PFSK-1 (cell line): ENCODE measurements around the gene STK16.

Experiments used
- FOXP2 ChIP-seq: optimal IDR thresholded peaks from 2 replicates; pipeline ENCODE3; 2011; ENCODE audit warnings: borderline replicate concordance, control low read depth, inconsistent platforms; ENCODE audit not compliant: insufficient read depth; ENCODE audit errors: extremely low read length, extremely low read depth
- POLR2AphosphoS5 ChIP-seq: IDR thresholded peaks from 2 replicates; pipeline ENCODE4 v1.6.1; 2012; ENCODE audit warnings: low read depth, mild to moderate bottlenecking, control low read depth, low read length, moderate library complexity
- SIN3A ChIP-seq: IDR thresholded peaks from 2 replicates; pipeline ENCODE4 v1.6.1; 2012; ENCODE audit warnings: mild to moderate bottlenecking, low read length, moderate library complexity, borderline replicate concordance; ENCODE audit not compliant: insufficient read depth
- TAF1 ChIP-seq: IDR thresholded peaks from 2 replicates; pipeline ENCODE4 v1.6.1; 2012; ENCODE audit warnings: low read length, control low read depth, borderline replicate concordance; ENCODE audit not compliant: insufficient read depth
- TF ChIP-seq, protein P1 (sequence below), 2 experiments: IDR thresholded peaks; 2 replicates each; pipeline versions ENCODE4 v1.6.1 to v1.8.0; 2011 to 2012; ENCODE audit warnings: low read depth in 2 of 2, low read length in 2 of 2, control low read depth in 1 of 2, inconsistent platforms in 1 of 2, mild to moderate bottlenecking in 1 of 2, moderate library complexity in 1 of 2; ENCODE audit not compliant: insufficient read depth in 1 of 2

Gene STK16

DNA sequence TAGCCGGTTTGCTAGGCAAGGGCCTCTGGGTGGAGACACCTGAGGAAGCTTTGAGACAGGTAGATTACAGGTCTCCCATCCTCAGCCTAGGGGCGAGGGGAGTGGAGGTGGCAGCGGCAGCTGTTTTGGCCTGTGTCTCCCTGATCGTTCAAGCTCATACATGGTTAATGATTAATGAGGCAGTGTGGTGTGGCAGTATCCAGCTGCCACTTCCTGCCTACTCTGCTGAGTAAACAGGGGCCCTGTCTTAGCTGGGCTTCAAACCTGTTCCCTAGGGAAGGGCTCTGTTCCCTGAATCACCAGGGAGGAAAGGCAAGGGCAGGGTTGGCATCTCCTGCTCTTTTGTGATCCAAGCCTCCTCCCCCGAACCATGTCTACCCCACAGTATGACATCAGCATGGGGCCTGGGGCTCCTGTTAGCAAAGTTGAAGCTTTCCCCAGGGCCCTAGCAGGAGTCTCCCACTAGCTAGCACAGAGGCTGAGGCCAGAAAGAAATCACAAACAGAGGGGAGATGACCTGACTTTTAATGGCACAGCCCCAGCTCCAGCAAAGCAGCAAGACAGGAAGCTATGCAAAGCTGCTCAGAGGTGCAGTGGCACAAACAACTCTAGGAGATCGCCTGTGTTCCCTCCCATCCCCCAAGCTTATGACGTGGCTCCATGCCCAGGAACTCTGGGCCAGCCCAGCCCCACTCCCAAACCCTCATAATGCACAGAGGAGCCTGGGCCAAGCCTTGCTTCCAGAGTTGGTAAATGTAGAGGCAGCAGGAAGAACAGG lies 4.1 kb downstream of the STK16 start:
- no peak for TF ChIP-seq SIN3A
- TF ChIP-seq POLR2AphosphoS5, result no peak; the same call in 1 of the 2 replicates
- TF ChIP-seq FOXP2, result no peak
- TF ChIP-seq, protein P1, sequence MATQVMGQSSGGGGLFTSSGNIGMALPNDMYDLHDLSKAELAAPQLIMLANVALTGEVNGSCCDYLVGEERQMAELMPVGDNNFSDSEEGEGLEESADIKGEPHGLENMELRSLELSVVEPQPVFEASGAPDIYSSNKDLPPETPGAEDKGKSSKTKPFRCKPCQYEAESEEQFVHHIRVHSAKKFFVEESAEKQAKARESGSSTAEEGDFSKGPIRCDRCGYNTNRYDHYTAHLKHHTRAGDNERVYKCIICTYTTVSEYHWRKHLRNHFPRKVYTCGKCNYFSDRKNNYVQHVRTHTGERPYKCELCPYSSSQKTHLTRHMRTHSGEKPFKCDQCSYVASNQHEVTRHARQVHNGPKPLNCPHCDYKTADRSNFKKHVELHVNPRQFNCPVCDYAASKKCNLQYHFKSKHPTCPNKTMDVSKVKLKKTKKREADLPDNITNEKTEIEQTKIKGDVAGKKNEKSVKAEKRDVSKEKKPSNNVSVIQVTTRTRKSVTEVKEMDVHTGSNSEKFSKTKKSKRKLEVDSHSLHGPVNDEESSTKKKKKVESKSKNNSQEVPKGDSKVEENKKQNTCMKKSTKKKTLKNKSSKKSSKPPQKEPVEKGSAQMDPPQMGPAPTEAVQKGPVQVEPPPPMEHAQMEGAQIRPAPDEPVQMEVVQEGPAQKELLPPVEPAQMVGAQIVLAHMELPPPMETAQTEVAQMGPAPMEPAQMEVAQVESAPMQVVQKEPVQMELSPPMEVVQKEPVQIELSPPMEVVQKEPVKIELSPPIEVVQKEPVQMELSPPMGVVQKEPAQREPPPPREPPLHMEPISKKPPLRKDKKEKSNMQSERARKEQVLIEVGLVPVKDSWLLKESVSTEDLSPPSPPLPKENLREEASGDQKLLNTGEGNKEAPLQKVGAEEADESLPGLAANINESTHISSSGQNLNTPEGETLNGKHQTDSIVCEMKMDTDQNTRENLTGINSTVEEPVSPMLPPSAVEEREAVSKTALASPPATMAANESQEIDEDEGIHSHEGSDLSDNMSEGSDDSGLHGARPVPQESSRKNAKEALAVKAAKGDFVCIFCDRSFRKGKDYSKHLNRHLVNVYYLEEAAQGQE (IDR thresholded peaks at IDR 0.05; ENCODE audit: insufficient read depth in 1 of 2, low read depth in 2 of 2, low read length in 2 of 2), result no peak
- TF ChIP-seq TAF1, result no peak

DNA sequence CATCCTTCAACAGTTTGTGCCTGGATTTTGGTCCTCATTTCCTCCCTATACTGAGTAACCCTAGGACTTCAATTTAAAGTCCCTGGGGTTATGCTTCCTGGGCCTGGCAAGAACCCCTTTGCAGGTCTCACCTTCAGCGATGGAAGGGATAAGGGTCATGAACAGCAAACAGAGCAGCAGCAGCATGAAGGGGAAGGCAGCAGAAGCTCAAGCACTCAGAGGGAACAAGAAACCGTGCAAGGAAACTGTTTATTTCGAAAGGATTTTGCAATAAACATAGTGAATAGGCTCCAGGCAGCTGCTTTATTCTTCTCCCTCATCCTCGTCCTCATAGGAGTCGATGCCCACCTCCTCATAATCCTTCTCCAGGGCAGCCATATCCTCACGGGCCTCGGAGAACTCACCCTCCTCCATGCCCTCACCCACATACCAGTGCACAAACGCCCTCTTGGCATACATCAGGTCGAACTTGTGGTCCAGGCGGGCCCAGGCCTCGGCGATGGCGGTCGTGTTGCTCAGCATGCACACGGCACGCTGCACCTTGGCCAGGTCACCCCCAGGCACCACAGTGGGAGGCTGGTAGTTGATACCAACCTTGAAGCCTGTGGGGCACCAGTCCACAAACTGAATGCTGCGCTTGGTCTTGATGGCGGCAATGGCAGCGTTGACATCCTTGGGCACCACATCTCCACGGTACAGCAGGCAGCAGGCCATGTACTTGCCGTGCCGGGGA lies 4.9 kb downstream of the STK16 start:
- TF ChIP-seq, protein P1 (IDR thresholded peaks at IDR 0.05; ENCODE audit: insufficient read depth in 1 of 2, low read depth in 2 of 2, low read length in 2 of 2), result no peak
- TF ChIP-seq TAF1 (no peak), SIN3A (no peak), POLR2AphosphoS5 (no peak), FOXP2 (no peak)

DNA sequence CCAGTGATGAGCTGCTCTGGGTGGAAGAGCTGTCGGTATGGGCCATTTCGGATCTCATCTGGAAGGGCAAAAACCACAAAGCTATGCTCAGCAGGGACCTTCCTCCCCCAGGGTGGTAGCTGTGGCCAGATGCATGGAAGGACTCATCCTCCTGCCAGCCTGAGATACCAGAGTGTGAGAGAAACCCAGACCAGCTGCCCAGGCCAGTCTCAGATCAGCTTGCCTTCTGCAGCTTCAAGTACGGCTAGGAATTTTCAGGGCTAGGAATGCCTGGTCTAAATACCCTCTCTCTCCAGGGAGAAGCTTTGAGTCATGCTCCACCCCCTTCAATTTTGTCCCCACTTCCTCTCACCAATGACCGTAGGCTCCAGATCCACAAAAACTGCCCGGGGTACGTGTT lies 6.4 kb downstream of the STK16 start:
- TF ChIP-seq POLR2AphosphoS5 (no peak), TAF1 (no peak), FOXP2 (no peak), SIN3A (no peak)
- TF ChIP-seq, protein P1 (IDR thresholded peaks at IDR 0.05; ENCODE audit: insufficient read depth in 1 of 2, low read depth in 2 of 2, low read length in 2 of 2), result no peak

DNA sequence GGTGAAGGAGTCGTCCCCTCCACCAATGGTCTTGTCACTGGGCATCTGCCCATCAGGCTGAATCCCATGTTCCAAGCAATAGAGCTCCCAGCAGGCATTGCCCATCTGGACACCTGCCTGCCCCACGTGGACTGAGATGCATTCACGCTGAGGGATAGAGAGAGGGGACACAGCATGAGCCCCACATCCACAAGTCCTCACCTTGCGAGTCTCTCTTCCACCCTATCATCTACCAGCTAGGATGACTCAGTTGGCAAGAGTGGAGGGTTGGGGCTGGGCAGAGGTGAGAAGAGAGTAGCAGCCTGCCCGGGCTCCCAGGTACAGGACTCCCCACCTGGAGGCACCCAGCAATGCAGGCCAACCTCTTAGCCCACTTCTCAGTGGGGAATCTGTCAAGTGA lies 6.8 kb downstream of the STK16 start:
- TF ChIP-seq, protein P1 (IDR thresholded peaks at IDR 0.05; ENCODE audit: insufficient read depth in 1 of 2, low read depth in 2 of 2, low read length in 2 of 2), result no peak
- no peak for TF ChIP-seq TAF1
- TF ChIP-seq FOXP2, result no peak
- TF ChIP-seq POLR2AphosphoS5, result no peak
- no peak for TF ChIP-seq SIN3A
